Kidney tubule cell (primary cell): ENCODE results near the gene NINJ2.
"Not testable (repeated sequence)": the region's sequence is repeated elsewhere in the genome, so short reads cannot be mapped to it uniquely, and the experiment has no call there.

Source experiments
- DNase-seq: peaks from one replicate; pipeline ENCODE4 v3.0.0-alpha.2; 2018; ENCODE audit warnings: low spot score

NINJ2 gene

GRCh38 chr12:641321-641720 lies 21.9 kb downstream of the NINJ2 start:
- not testable (repeated sequence) for DNase-seq

- DNase-seq = no peak
These were observed 22.5 kb downstream of the NINJ2 start for GRCh38 chr12:640773-641172.

GRCh38 chr12:639988-640387 lies 23.3 kb downstream of the NINJ2 start:
- DNase-seq = no peak

DNA sequence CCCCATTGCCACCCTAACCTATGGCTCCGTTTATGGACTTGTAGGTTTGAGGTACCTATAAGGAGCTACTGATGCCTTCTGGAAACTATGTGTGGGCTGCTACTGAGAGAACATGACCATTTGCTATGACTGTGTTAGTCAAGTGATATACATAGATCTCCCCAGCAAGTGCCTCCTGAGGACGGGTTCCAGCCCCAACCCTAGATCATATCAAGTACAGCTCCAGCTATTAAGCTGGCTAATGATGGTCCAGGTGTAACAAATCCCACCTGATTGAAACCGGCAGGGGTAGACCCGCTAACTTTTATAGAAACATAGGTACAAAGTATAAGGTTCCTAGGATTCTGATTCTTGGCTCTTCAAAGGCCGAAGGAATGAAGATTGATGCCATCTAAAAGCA lies 23.7 kb downstream of the NINJ2 start:
- DNase-seq = no peak

DNA sequence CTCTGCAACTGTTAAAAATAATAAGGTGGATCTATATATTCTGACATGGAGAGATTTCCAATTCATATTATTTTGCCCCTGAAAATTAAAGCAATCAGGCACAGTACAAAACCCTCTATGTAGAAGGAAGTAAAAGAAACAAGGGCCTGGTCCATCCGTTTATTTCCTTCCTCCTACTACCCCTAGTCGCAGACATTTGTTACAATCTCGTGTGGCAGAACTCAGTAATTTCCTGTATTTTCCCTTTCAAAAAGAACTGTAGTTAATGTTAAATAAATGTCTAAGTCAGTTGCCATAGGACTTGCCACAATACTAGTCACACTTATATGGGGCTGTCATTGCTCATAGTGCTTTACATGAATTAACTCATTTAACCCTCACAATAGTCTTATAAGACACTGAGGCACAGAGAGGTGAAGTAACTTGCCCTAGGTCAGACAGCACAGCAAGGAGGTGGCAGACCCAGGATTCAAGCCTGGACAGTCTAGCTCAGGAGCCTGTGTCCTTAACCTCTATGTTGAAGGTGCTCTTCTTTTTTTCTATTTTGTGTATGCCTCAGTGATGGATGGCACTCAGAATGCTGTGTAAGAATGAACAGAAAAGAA lies 24.2 kb downstream of the NINJ2 start:
- DNase-seq = no peak

DNA sequence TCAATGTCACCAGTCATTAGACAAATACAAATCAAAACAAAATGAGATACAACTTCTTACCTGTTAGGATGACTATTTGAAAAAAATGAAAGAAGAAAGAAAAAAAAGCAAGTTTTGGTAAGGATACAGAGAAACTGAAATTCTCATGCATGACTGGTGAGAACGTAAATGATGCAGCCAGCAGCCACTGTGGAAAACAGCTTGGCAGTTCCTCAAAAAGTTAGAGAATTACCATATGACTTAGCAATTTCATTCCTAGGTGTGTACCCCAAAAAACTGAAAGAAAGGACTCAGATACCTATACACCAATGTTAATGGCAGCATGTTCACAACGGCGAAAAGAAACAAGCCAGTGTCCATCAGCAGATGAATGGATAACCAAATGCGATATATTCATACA lies 26.6 kb downstream of the NINJ2 start:
- DNase-seq = no peak

GRCh38 chr12:633731-634130 lies 29.5 kb downstream of the NINJ2 start:
- no peak for DNase-seq

DNA sequence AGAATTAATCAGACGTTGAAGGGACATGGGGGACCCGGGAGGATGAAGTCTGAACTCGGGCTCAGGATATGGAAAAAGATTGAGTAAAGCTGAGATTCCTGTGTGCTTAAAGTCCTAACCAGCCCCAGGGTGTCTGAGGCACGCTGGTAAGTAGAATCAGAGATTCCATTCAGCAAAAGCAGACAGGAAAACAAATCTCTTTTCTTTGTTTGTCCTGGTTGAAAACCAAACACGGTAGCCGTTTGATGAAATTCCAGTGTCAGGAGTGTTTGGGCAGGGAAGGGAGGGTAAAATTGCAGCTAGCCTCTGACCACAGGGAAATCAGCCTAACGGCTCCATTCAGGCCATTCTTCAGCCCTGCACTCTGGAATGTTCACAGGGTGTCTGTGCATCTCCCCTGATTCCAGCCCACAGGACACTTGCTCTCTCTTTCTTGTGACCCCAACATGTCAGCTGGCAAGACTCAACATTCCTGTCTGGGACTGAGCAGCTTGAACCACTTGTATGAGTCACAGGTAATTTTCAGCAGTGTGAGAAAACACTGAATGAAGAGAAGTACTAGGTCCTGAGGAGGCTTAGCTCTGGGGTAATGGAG lies 31.0 kb downstream of the NINJ2 start:
- peak; percentile 82 for DNase-seq

GRCh38 chr12:630656-631632 lies 32.3 kb downstream of the NINJ2 start:
- no peak for DNase-seq

DNA sequence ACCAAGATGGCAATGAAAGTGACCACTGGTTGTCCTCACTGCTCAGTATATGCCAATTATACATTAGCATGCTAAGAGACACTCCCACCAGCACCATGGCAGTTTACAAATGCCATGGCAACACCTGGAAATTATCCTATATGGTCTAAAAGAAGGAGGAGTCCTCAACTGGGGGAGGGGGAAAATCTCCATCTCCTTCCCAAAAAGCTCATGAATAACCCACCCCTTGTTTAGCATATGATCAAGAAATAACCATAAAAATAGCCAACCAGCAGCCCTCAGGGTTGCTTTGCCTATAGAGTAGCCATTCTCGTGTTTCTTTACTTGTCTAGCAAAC lies 34.5 kb downstream of the NINJ2 start:
- DNase-seq = not testable (repeated sequence)

DNA sequence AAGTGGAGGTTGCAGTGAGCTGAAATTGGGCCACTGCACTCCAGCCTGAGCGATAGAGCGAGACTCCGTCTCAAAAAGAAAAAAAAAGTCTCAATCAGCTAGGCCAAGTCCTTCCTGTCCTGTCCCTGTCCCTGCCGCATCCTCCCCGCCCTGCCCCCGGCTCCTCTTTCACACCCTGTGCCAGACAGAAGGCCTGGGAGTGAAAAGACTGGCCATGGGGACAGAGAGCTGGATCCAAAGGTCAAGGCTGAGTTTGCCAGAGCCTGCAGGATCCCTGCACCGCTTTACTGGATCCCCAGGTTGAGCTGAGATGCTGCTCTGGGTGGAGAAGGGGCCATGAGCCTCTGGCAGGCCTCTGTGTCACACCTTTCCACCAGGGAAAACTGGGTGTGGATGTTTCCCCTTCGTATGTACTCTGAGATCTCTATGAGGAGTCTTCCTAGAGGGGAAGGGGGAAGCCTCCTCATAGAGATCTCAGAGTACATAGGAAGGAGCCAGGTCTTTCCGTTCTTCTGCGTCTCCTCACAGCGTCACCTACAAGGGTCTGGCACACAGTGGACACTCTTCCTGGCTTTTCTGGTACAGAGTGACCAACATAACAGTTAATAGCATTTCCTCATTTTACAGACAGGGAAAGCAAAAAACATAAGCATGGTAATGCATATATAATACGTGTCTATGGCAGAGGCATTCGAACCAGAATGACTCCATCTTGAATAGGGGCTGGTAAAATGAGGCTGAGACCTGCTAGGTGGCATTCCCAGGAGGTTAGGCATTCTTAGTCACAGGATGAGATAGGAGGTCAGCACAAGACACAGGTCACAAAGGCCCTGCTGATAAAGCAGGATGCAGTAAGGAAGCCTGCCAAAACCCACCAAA lies 35.1 kb downstream of the NINJ2 start:
- DNase-seq = no peak

GRCh38 chr12:627285-627684 lies 36.0 kb downstream of the NINJ2 start:
- no peak for DNase-seq

GRCh38 chr12:625998-626397 lies 37.2 kb downstream of the NINJ2 start:
- DNase-seq = no peak

DNA sequence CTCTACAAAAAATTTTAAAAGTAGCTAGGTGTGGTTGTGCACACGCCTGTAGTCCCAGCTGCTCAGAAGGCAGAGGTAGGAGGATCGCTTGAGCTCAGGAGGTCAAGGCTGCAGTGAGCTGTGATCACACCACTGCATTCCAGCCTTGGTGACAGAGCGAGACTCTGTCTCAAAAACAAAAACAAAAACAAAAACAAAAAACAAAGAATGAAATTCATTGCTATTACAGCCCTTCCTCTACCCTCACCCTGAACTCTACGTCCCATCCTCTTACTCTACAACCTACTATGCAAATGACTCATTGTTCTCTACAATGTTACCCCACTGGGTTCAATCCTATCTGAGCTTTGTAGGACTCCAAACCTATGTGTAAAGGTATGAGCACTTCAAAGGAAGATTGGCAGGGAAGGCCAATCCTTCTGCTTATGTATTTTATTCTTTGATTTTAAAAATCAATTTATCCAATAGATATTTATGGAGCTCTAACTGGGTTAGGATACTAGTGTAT lies 39.3 kb downstream of the NINJ2 start:
- DNase-seq = no peak

DNA sequence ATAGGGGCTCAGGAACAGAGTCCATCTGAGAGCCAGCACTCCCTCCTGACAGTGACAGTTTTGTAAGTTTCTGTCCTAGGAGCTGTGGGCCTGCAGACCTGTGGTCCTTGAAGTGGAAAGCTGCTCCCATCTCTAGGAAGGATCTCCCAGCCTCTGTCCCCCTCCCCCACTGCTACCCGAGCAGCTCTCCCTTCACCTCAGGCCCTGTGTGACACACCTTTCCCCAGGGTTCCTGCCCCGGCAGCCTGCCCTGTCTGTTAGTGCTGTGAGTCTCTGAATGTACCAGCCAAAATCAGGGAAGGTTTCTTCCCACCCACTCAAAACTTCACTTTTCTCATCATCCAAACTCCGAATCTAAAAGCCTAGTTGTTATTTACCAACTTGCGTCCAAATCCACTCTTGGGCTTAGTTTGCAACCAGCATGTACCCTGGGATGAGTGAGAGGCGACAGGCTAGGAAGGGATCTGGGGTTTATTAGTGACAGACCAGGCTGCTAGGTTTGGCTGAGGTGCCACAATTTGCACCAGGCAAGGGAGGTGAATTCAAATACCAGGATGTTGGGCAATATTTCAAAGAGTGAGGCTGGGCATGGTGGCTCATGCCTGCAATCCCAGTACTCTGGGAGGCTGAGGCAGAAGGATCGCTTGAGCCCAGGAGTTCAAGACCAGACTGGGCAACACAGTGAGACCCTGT lies 39.9 kb downstream of the NINJ2 start:
- DNase-seq = no peak

DNA sequence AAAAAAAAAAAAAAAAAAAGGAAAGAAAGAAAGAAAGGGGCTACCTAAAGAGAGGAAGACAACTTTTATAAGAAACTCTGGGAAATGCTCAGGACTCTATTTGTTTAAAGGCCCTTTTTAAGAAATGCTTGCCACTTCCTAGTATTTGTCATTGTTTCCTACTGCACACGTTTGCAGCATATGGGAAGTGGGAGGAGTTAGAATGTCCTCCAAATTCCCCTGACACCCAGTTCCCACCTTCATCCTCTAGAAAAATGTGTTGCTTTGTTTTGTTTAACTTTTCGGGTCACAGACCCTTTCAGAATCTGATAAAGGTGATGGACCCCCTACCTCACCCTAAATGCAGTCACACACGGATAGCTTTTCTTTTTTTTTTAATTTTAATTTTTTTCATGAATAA lies 40.8 kb downstream of the NINJ2 start:
- DNase-seq = no peak

- DNase-seq = no peak
These were observed 43.9 kb downstream of the NINJ2 start for GRCh38 chr12:619346-619745.

- DNase-seq = no peak
These were observed 44.6 kb downstream of the NINJ2 start for GRCh38 chr12:618605-619004.

- DNase-seq = no peak
These were observed 45.8 kb downstream of the NINJ2 start for GRCh38 chr12:617304-617915.

DNA sequence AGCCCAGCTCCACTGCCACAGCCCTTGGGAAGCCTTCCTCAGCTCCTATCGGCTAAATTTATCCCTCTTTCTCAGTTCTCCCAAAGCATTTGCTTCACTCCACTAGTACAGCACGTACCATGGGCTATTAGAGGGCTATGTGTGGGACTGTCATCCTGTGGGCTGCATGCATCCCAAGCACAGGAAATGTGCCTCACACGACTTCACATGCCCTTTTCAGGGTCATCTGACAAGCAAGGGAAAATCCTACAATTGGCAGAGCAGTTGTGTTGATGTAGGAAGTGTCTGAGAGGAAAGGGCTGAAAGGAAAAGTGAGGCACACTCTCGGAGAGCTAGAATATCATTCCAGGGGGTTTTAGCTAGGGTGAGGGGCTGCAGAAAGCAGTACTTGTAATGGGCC lies 47.6 kb downstream of the NINJ2 start:
- DNase-seq = no peak

- no peak for DNase-seq
These were observed 48.8 kb downstream of the NINJ2 start for GRCh38 chr12:614411-614970.
